ENCODE measurements around the gene ECSIT.

GRCh38 chr19:11560404-11561051, 31.6 kb upstream of the ECSIT start:
- TF ChIP-seq CTCF (IDR thresholded peaks at IDR 0.05) (peak; percentile 79), REST (IDR thresholded peaks at IDR 0.05; ENCODE audit: low read depth, low read length) (no peak), RFX5 (IDR thresholded peaks at IDR 0.05; ENCODE audit: low read length) (no peak), POLR2AphosphoS5 (IDR thresholded peaks at IDR 0.05; ENCODE audit: low read depth, low read length) (no peak), TAF1 (IDR thresholded peaks at IDR 0.05; ENCODE audit: borderline replicate concordance, low read depth, low read length) (no peak), IRF3 (IDR thresholded peaks at IDR 0.05; ENCODE audit: low read depth, low read length) (no peak), PBX3 (IDR thresholded peaks at IDR 0.05) (no peak), EP300 (IDR thresholded peaks at IDR 0.05; ENCODE audit: borderline replicate concordance in 1 of 2, low read depth in 1 of 2, low read length in 1 of 2) (no peak), RCOR1 (IDR thresholded peaks at IDR 0.05; ENCODE audit: low read length) (no peak), YY1 (IDR thresholded peaks at IDR 0.05; ENCODE audit: low read depth) (no peak), SIN3A (IDR thresholded peaks at IDR 0.05; ENCODE audit: borderline replicate concordance, low read depth, low read length) (no peak), MXI1 (IDR thresholded peaks at IDR 0.05; ENCODE audit: low read depth, low read length) (no peak), EZH2phosphoT487 (IDR thresholded peaks at IDR 0.05; ENCODE audit: borderline replicate concordance, low read depth) (no peak), TCF12 (IDR thresholded peaks at IDR 0.05) (no peak)

All from SK-N-SH (cell line).